ENCODE data around the gene TRPM4. TPM values are rescaled to one million over a fixed set of nuclear protein-coding genes. Genes with fewer than 3 reads are reported as not detected.
"Not testable (repeated sequence)": the region's sequence is repeated elsewhere in the genome, so short reads cannot be mapped to it uniquely, and the experiment has no call there.

TRPM4 gene
- polyA plus RNA-seq, 1 experiment = 17.6 TPM

DNA sequence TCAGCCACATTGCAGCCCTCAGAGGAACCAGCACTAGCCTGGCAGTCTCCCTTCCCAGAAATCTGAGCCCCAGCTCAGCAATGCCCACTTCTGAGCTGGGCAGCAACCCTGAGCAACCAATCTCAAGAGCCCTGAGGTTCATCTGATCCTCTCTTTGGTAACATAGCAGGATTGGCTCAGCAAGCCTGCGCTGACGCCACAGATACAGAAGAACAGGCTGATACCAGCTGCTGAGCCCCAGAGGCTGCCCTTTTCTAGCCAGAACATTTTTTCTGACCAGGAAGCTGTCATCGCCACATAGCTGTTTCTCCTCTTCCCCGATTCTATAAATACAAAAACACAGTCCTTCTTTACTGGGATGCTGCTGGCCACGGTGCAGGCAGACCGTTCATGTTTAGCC lies 59.8 kb downstream of the TRPM4 start:
- no peak for DNase-seq (ENCODE audit: low read depth)
- POLR2A ChIA-PET = no interaction called here
- no peak overlapping the region for H3K4me3 ChIP-seq (ENCODE audit: low read depth, low read length)
- no peaks in the 10 kb centered on the region for H3K27me3 ChIP-seq (ENCODE audit: control insufficient read depth, insufficient read depth, low read length)
- TF ChIP-seq, protein P1, sequence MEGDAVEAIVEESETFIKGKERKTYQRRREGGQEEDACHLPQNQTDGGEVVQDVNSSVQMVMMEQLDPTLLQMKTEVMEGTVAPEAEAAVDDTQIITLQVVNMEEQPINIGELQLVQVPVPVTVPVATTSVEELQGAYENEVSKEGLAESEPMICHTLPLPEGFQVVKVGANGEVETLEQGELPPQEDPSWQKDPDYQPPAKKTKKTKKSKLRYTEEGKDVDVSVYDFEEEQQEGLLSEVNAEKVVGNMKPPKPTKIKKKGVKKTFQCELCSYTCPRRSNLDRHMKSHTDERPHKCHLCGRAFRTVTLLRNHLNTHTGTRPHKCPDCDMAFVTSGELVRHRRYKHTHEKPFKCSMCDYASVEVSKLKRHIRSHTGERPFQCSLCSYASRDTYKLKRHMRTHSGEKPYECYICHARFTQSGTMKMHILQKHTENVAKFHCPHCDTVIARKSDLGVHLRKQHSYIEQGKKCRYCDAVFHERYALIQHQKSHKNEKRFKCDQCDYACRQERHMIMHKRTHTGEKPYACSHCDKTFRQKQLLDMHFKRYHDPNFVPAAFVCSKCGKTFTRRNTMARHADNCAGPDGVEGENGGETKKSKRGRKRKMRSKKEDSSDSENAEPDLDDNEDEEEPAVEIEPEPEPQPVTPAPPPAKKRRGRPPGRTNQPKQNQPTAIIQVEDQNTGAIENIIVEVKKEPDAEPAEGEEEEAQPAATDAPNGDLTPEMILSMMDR (IDR thresholded peaks at IDR 0.05; ENCODE audit: insufficient read depth, low read depth, low read length) = no peak
- no peaks in the 10 kb centered on the region for H3K36me3 ChIP-seq (ENCODE audit: control insufficient read depth, insufficient read depth, low read length)
- CTCF ChIA-PET = interaction anchor here (1.1 to 4.6 kb wide), 6 partner anchors 8 to 119 kb away, joined by 4 to 35 read pairs (median 4); no protein-coding TSS in a partner anchor

DNA sequence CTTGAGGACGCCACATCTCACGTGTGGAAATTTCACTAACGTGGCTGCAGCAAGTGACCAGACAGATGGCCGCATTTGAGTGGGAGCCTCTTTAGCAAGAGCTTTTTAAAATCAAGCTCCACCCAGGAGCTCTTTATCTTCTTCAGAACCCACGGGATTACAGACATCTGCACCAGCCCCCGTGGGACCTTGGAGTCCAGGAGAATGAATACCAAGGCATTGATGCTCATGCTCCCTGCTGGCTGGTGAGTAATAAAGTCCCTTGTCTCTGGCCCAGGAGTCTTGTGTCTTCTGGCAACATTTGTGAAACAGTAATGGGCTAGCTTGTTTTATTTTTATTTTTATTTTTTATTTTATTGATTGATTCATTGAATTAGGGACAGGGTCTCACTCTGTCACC lies 64.4 kb downstream of the TRPM4 start:
- Histone ChIP-seq H3K27me3 (ENCODE audit: control insufficient read depth, insufficient read depth, low read length) (no peaks in the 10 kb centered on the region), H3K4me3 (ENCODE audit: low read depth, low read length) (no peak overlapping the region), H3K36me3 (ENCODE audit: control insufficient read depth, insufficient read depth, low read length) (no peaks in the 10 kb centered on the region)
- CTCF ChIA-PET = interaction anchor here (0.8 to 1.7 kb wide), 5 partner anchors 9 to 124 kb away, joined by 3 to 6 read pairs (median 4); no protein-coding TSS in a partner anchor
- POLR2A ChIA-PET = no interaction called here
- TF ChIP-seq, protein P1 (IDR thresholded peaks at IDR 0.05; ENCODE audit: insufficient read depth, low read depth, low read length) = no peak
- no peak for DNase-seq (ENCODE audit: low read depth)

DNA sequence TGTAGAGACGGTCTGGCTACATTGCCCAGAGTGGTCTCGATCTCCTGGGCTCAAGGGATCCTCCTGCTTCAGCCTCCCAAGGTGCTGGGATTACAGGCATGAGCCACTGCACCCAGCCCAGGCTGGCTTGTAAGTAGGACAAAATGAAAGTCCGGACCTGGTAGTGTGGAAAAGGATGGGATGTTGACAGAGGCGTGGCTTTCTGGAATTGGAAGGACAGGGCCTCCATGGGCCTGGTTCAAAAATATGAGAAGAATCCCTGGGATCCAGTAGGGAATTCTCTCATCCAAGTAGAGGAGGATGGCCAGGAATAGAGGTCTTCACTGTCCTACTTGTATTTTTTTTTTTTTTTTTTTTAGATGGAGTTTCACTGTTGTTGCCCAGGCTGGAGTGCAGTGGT lies 64.9 kb downstream of the TRPM4 start:
- Histone ChIP-seq H3K4me3 (ENCODE audit: low read depth, low read length) (no peak overlapping the region), H3K36me3 (ENCODE audit: control insufficient read depth, insufficient read depth, low read length) (no peaks in the 10 kb centered on the region), H3K27me3 (ENCODE audit: control insufficient read depth, insufficient read depth, low read length) (no peaks in the 10 kb centered on the region)
- ChIA-PET POLR2A (no interaction called here), CTCF (interaction anchor here (0.9 to 1.7 kb wide), 3 partner anchors 9 to 125 kb away, joined by 3 to 4 read pairs (median 4); no protein-coding TSS in a partner anchor)
- no peak for DNase-seq (ENCODE audit: low read depth)
- TF ChIP-seq, protein P1 (IDR thresholded peaks at IDR 0.05; ENCODE audit: insufficient read depth, low read depth, low read length) = no peak

DNA sequence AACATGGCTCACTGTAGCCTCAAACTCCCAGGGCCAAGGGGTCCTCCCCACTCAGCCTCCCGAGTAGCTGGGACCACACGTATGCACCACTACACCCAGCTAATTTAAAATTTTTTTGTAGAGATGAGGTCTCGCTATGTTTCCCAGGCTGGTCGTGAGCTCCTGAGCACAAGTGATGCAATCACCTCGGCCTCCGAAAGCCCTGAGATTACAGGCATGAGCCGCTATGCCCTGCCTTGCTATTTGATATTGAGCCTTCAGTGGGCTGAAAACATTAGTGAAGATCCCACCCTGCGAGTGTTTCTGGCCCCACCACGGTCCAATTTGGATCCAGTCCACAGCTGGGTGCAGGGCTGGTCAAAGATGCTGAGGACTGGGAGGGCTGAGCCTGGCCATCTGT lies 65.9 kb downstream of the TRPM4 start:
- TF ChIP-seq, protein P1 (IDR thresholded peaks at IDR 0.05; ENCODE audit: insufficient read depth, low read depth, low read length) = no peak
- Histone ChIP-seq H3K36me3 (ENCODE audit: control insufficient read depth, insufficient read depth, low read length) (no peaks in the 10 kb centered on the region), H3K4me3 (ENCODE audit: low read depth, low read length) (no peak overlapping the region), H3K27me3 (ENCODE audit: control insufficient read depth, insufficient read depth, low read length) (no peaks in the 10 kb centered on the region)
- DNase-seq (ENCODE audit: low read depth) = no peak
- ChIA-PET CTCF (interaction anchor here (1.4 to 5.5 kb wide), 2 partner anchors 8 to 25 kb away, joined by 8 to 35 read pairs; no protein-coding TSS in a partner anchor), POLR2A (no interaction called here)

DNA sequence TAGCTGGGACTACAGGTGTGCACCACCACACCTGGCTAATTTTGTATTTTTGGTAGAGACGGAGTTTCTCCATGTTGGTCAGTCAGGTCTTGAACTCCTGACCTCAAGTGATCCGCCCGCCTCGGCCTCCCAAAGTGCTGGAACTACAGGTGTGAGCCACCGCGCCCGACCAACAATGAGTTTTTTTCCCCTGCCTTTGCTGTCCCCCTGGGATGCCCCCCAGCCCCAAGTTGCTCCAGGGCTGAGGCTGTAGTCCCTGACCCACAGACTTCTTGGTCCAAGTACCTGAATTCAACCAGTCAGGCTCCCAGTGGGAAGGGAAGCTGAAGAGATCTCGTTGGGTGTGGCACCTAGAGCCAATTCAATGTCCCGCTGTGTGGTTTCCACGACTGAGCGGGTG lies 66.8 kb downstream of the TRPM4 start:
- DNase-seq (ENCODE audit: low read depth); H3K4me3 ChIP-seq (ENCODE audit: low read depth, low read length); H3K36me3 ChIP-seq (ENCODE audit: control insufficient read depth, insufficient read depth, low read length); POLR2A ChIA-PET; H3K27me3 ChIP-seq (ENCODE audit: control insufficient read depth, insufficient read depth, low read length): not testable (repeated sequence)
- CTCF ChIA-PET = interaction anchor here (1.1 to 5.5 kb wide), 11 partner anchors 9 to 231 kb away, joined by 3 to 35 read pairs (median 8); partner anchors contain the start of gene RUVBL2

- Histone ChIP-seq H3K36me3 (ENCODE audit: control insufficient read depth, insufficient read depth, low read length) (no peaks in the 10 kb centered on the region), H3K4me3 (ENCODE audit: low read depth, low read length) (no peak overlapping the region), H3K27me3 (ENCODE audit: control insufficient read depth, insufficient read depth, low read length) (no peaks in the 10 kb centered on the region)
- DNase-seq (ENCODE audit: low read depth) = no peak
- TF ChIP-seq, protein P1 (IDR thresholded peaks at IDR 0.05; ENCODE audit: insufficient read depth, low read depth, low read length) = peak; percentile 39
- ChIA-PET POLR2A (no interaction called here), CTCF (interaction anchor here (0.6 to 5.5 kb wide), 26 partner anchors 9 to 437 kb away, joined by 3 to 35 read pairs (median 3); partner anchors contain the start of gene RUVBL2)
Measured at GRCh38 chr19:49224879-49225278, 67.3 kb downstream of the TRPM4 start.

Data from BJ (cell line).